MG63 (cell line): ENCODE data around the gene LTA. TPM values are rescaled to one million over a fixed set of nuclear protein-coding genes. Genes with fewer than 3 reads are reported as not detected.

Source experiments
- DNase-seq: peaks from one replicate; pipeline ENCODE4 v3.0.0-alpha.2; 2020
- H3K27me3 ChIP-seq: fragments of 250-450 bp; sonication (Bioruptor Pico); 2 replicates; pipeline ENCODE4 v1.5.1; 2020; ENCODE audit warnings: mild to moderate bottlenecking, moderate library complexity
- H3K36me3 ChIP-seq: fragments of 250-450 bp; sonication (Bioruptor Pico); 2 replicates; pipeline ENCODE4 v1.5.1; 2020; ENCODE audit warnings: mild to moderate bottlenecking, moderate library complexity
- H3K4me3 ChIP-seq: fragments of 250-450 bp; sonication (Bioruptor Pico); 2 replicates; pipeline ENCODE4 v1.5.1; 2020; ENCODE audit warnings: mild to moderate bottlenecking, moderate library complexity
- H3K9me3 ChIP-seq: fragments of 250-450 bp; sonication (Bioruptor Pico); 2 replicates; pipeline ENCODE4 v1.5.1; 2020; ENCODE audit warnings: mild to moderate bottlenecking, moderate library complexity
- total RNA-seq: library from RNA; depleted of rRNA; stranded (reverse); fragments of >200 nt; shearing (Covaris generic); gene quantifications from 2 replicates; pipeline ENCODE4 v1.2.3, GENCODE V29; 2014; ENCODE audit warnings: low replicate concordance; rRNA removed

Gene LTA
- total RNA-seq: not detected in 2 replicates

DNA sequence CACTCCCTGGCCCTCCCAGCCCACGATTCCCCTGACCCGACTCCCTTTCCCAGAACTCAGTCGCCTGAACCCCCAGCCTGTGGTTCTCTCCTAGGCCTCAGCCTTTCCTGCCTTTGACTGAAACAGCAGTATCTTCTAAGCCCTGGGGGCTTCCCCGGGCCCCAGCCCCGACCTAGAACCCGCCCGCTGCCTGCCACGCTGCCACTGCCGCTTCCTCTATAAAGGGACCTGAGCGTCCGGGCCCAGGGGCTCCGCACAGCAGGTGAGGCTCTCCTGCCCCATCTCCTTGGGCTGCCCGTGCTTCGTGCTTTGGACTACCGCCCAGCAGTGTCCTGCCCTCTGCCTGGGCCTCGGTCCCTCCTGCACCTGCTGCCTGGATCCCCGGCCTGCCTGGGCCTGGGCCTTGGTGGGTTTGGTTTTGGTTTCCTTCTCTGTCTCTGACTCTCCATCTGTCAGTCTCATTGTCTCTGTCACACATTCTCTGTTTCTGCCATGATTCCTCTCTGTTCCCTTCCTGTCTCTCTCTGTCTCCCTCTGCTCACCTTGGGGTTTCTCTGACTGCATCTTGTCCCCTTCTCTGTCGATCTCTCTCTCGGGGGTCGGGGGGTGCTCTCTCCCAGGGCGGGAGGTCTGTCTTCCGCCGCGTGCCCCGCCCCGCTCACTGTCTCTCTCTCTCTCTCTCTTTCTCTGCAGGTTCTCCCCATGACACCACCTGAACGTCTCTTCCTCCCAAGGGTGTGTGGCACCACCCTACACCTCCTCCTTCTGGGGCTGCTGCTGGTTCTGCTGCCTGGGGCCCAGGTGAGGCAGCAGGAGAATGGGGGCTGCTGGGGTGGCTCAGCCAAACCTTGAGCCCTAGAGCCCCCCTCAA is at the start of gene LTA:
TSS of gene LTA (plus strand) at position 249 of the 871 bp plus-strand sequence. CDS start at position 703, 454 bp downstream.
- H3K4me3 ChIP-seq: no peak within 1 kb of the TSS
- no peaks in the 10 kb centered on the region for H3K27me3 ChIP-seq
- H3K36me3 ChIP-seq: no peaks in the 10 kb centered on the region
- H3K9me3 ChIP-seq: no peaks in the 10 kb centered on the region
- no peak for DNase-seq

- Histone ChIP-seq H3K4me3 (no peak overlapping the region), H3K9me3 (no peaks in the 10 kb centered on the region), H3K27me3 (no peaks in the 10 kb centered on the region), H3K36me3 (peaks cover 1% of the 10 kb centered on the region; the same call in 1 of the 2 replicates)
- no peak for DNase-seq
Measured at GRCh38 chr6:31525553-31525931, 46.5 kb upstream of the LTA start.

DNA sequence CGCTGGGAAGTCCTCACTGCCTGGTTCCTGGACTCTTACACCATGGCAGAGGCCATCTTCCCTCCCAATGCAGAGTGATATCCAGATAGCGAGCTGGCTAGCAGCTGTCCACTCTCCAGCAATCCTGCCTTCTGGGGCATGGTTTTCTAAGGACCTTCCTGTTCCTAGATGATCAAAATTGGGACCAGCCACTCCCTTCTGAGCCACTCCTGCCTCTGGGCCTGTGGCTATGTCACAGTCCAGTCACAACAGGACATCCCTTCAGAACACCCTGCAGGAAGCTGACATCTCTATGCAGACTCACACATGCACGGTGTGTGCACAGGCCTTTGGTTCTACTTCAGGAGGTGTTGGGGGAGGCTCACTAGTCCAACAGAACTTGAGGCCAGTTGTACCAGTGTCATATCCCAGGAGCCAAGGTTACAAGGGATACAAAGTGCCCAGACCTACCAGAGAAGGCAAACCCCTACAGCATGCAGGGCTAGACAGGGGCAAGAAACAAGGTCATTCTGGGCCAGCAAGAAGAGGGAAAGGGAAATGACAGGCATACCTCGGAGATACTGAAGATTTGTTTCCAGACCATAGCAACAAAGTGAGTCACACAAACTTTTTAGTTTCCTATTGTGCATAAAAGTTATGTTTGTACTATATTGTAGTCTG is 46.0 kb upstream of the LTA start:
- Histone ChIP-seq H3K27me3 (no peaks in the 10 kb centered on the region), H3K9me3 (no peaks in the 10 kb centered on the region), H3K36me3 (peaks cover 5% of the 10 kb centered on the region; the same call in 1 of the 2 replicates), H3K4me3 (no peak overlapping the region)
- no peak for DNase-seq

- DNase-seq: no peak
- Histone ChIP-seq H3K36me3 (peaks cover 16% of the 10 kb centered on the region), H3K4me3 (no peak overlapping the region), H3K9me3 (no peaks in the 10 kb centered on the region), H3K27me3 (no peaks in the 10 kb centered on the region)
Measured at GRCh38 chr6:31528307-31528777, 43.7 kb upstream of the LTA start.

DNA sequence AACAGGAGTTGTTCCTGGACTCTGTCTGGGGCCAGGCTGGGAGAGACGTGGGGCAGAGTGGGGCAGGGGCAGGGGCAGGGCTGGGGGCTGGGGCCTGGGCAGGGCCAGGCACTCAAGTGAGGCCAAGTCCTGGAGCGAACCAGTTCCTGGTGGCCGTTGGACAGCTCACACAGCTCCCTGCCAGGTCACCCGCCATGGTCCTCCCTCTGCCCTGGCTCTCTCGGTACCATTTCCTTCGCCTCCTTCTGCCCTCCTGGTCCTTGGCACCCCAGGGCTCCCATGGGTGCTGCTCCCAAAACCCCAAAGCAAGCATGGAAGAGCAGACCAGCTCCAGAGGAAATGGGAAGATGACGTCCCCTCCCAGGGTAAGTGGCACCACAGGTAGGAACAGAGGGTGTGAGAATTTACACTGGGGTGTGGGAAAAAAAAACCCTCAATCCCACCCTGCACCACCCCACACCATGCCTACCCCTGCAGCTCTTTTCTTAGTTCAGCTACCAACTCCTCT is 43.2 kb upstream of the LTA start, which contains the start of gene MCCD1:
TSS of gene MCCD1 (plus strand) at position 142 of the 508 bp plus-strand sequence. CDS start at position 195, 53 bp downstream.
- no peaks in the 10 kb centered on the region for H3K27me3 ChIP-seq
- DNase-seq: no peak
- H3K4me3 ChIP-seq: no peak within 1 kb of the TSS
- H3K9me3 ChIP-seq: no peaks in the 10 kb centered on the region
- peaks cover 21% of the 10 kb centered on the region for H3K36me3 ChIP-seq

GRCh38 chr6:31529329-31530150 is 42.5 kb upstream of the LTA start:
- Histone ChIP-seq H3K36me3 (peaks cover 28% of the 10 kb centered on the region), H3K27me3 (no peaks in the 10 kb centered on the region), H3K9me3 (no peaks in the 10 kb centered on the region), H3K4me3 (no peak overlapping the region)
- no peak for DNase-seq

GRCh38 chr6:31530659-31531058 is 41.4 kb upstream of the LTA start:
- peaks cover 39% of the 10 kb centered on the region for H3K36me3 ChIP-seq
- no peaks in the 10 kb centered on the region for H3K9me3 ChIP-seq
- H3K27me3 ChIP-seq: no peaks in the 10 kb centered on the region
- no peak overlapping the region for H3K4me3 ChIP-seq
- no peak for DNase-seq

- DNase-seq: no peak
- Histone ChIP-seq H3K27me3 (no peaks in the 10 kb centered on the region), H3K9me3 (no peaks in the 10 kb centered on the region), H3K4me3 (no peak overlapping the region), H3K36me3 (peaks cover 44% of the 10 kb centered on the region)
Measured at GRCh38 chr6:31531162-31531561, 40.9 kb upstream of the LTA start.

GRCh38 chr6:31531771-31532643 is 40.1 kb upstream of the LTA start:
- DNase-seq: no peak
- peaks cover 53% of the 10 kb centered on the region for H3K36me3 ChIP-seq
- no peaks in the 10 kb centered on the region for H3K9me3 ChIP-seq
- H3K4me3 ChIP-seq: no peak overlapping the region
- H3K27me3 ChIP-seq: no peaks in the 10 kb centered on the region

DNA sequence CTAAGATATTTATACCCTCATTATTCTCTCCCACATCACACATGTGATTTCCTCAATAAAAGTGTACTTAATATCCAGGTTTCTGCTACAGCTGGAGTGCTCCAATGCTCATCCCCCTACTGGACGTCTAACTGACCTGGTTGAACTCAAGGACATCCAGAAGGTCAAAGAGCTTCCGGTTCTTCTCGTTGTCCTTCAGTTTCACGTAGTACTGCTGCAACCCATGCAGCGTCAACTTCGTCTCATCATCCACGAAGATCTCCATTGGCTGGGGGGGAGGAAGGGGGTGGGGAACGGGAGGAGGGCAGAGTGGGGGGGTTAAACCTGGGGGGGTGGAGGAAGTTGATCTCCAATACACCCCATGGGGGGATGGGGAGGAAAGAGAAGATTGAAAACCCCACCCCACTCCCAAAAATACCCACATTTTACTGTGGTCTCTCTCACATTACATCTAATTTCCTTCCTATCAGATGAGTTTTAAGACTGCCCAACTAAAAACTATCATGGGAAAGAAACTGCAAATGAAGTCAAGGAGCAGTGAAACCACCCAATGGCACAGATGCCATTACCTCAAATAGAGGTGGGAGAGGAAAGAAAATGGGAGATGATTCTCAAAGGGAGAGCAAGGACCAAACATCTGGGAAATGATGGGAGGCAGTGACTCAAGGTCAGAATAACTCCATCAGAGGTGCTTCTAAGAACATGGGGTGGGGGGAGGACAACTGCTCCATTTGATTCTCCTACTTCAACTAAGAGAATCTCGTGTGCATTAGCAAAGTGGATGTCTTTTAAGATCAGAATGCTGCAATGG is 39.2 kb upstream of the LTA start:
- no peaks in the 10 kb centered on the region for H3K9me3 ChIP-seq
- peaks cover 60% of the 10 kb centered on the region for H3K36me3 ChIP-seq
- no peaks in the 10 kb centered on the region for H3K27me3 ChIP-seq
- no peak overlapping the region for H3K4me3 ChIP-seq
- no peak for DNase-seq

DNA sequence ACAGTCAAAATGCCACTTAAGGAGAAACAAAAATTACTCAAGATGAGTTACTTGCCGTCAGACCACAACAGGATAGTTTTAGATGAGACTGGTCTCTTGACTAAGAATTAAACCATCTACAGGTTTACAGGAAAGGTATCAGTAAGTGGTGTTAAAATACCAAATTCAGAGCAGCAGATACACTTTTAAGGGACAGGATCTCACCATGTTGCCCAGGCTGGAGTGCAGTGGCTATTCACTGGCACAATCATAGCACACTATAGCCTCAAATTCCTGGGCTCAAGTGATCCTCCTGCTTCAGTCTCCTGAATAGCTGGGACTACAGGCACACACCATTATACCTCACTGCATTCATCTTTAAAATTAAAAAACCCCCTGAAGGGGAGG is 38.6 kb upstream of the LTA start:
- H3K9me3 ChIP-seq: no peaks in the 10 kb centered on the region
- no peak overlapping the region for H3K4me3 ChIP-seq
- peaks cover 66% of the 10 kb centered on the region for H3K36me3 ChIP-seq
- H3K27me3 ChIP-seq: no peaks in the 10 kb centered on the region
- no peak for DNase-seq

GRCh38 chr6:31534011-31534410 is 38.1 kb upstream of the LTA start:
- H3K27me3 ChIP-seq: no peaks in the 10 kb centered on the region
- H3K9me3 ChIP-seq: no peaks in the 10 kb centered on the region
- peaks cover 72% of the 10 kb centered on the region for H3K36me3 ChIP-seq
- no peak overlapping the region for H3K4me3 ChIP-seq
- DNase-seq: no peak

GRCh38 chr6:31534521-31535040 is 37.5 kb upstream of the LTA start:
- H3K4me3 ChIP-seq: no peak overlapping the region
- DNase-seq: no peak
- H3K36me3 ChIP-seq: peaks cover 77% of the 10 kb centered on the region
- H3K9me3 ChIP-seq: no peaks in the 10 kb centered on the region
- no peaks in the 10 kb centered on the region for H3K27me3 ChIP-seq

- peaks cover 86% of the 10 kb centered on the region for H3K36me3 ChIP-seq
Measured at GRCh38 chr6:31535538-31536324, 36.4 kb upstream of the LTA start.

More at GRCh38 chr6:31535538-31536324, 36.4 kb upstream of the LTA start:
- DNase-seq: no peak
- no peaks in the 10 kb centered on the region for H3K9me3 ChIP-seq
- H3K4me3 ChIP-seq: no peak overlapping the region
- H3K27me3 ChIP-seq: no peaks in the 10 kb centered on the region
